ENCODE data around the gene VPS41. TPM values are rescaled to one million over a fixed set of nuclear protein-coding genes. Genes with fewer than 3 reads are reported as not detected.

Gene VPS41
- total RNA-seq, 2 experiments from 2014 or later: 46.3 to 57.1 TPM

DNA sequence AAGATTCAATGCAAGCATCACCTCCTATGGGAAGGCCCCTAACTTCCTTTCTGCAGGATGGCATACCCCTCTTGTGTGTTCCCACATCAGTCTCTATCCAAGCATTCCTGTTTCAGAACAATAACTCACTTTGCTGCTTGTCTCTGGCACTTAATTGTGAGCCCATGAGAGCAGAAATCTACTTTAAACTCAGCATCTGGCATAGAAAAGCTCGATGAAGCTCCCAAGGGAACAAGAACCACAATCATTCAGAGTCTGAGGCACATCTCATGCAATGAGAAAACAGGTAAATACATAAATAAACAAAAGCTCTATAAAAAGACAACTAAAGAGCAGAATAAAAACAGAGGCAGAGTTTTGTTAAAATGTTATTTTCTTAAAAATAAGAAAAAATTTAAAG is 66.2 kb downstream of the VPS41 start:
- Mint-ChIP-seq H3K27me3 (ENCODE audit: low read depth) (no peaks in the 10 kb centered on the region), H3K4me1 (ENCODE audit: low read depth) (no peaks in the 10 kb centered on the region), H3K9me3 (ENCODE audit: insufficient read depth) (no peaks in the 10 kb centered on the region), H3K27ac (no peak overlapping the region), H3K4me3 (no peak overlapping the region), H3K36me3 (ENCODE audit: low read depth) (no peaks in the 10 kb centered on the region)
- ChIA-PET CTCF (no interaction called here), POLR2A (no interaction called here)
- no peak for ATAC-seq
- DNase-seq: no peak

DNA sequence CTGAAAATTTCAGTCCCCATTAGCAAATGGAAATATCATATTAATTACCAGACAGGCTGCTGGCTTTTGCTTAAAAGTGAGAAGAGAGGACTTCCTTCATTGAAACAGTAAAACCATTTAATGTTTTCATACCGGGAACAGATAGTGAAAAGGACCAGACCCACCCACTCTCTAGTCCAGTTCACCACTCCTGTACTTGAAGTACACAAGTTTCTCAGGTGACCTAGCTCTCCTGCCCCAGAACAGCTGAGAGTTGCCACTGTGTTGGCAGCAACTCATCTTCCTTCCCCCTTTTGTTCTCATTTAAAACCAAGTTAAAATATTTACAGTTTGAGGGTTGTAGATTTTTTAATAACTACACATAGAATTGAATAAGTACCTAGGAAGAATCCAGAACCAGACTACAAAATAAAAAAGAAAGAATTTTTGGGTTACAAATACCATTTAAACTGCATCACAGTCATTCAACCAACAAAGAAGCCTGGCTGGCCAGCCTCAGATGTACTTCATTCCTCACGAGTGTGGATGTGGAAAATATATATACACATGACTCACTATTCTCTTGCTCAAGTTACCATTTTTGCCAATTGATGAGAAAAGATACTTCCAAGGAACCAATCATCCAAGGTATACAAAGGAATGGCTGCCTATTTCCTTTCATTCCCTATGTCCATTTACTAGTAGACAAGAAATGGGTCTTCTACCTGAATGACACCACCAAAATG is 68.1 kb downstream of the VPS41 start:
- no peaks in the 10 kb centered on the region for H3K27me3 Mint-ChIP-seq (ENCODE audit: low read depth)
- DNase-seq: no peak
- H3K27ac Mint-ChIP-seq: no peak overlapping the region
- no peaks in the 10 kb centered on the region for H3K9me3 Mint-ChIP-seq (ENCODE audit: insufficient read depth)
- H3K4me1 Mint-ChIP-seq (ENCODE audit: low read depth): no peaks in the 10 kb centered on the region
- ATAC-seq: no peak
- CTCF ChIA-PET: no interaction called here
- POLR2A ChIA-PET: no interaction called here
- peaks cover 4% of the 10 kb centered on the region for H3K36me3 Mint-ChIP-seq (ENCODE audit: low read depth)
- no peak overlapping the region for H3K4me3 Mint-ChIP-seq

DNA sequence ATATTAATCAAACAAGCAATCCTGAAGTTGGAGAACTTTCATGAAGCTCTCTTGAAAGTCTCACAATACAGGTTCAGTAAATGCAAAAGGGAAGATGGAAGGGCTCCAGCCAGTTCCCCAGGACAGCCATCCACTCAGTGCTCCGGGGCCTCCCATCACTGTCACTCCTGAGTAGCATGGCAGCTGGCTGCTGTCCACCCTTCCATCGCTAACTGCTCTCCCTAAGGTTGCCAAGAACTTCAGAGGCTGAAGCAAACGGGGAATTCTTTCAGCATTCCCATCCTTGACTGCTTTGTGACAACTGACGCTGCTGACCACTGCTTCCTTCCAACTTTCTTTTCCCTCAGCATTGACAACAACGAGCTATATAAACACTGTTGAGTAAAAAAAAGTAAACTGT is 69.1 kb downstream of the VPS41 start:
- H3K27me3 Mint-ChIP-seq (ENCODE audit: low read depth): no peaks in the 10 kb centered on the region
- H3K4me3 Mint-ChIP-seq: no peak overlapping the region
- H3K27ac Mint-ChIP-seq: no peak overlapping the region
- ATAC-seq (no peak), DNase-seq (no peak)
- no peaks in the 10 kb centered on the region for H3K4me1 Mint-ChIP-seq (ENCODE audit: low read depth)
- POLR2A ChIA-PET: no interaction called here
- CTCF ChIA-PET: no interaction called here
- no peaks in the 10 kb centered on the region for H3K9me3 Mint-ChIP-seq (ENCODE audit: insufficient read depth)
- peaks cover 4% of the 10 kb centered on the region for H3K36me3 Mint-ChIP-seq (ENCODE audit: low read depth)

DNA sequence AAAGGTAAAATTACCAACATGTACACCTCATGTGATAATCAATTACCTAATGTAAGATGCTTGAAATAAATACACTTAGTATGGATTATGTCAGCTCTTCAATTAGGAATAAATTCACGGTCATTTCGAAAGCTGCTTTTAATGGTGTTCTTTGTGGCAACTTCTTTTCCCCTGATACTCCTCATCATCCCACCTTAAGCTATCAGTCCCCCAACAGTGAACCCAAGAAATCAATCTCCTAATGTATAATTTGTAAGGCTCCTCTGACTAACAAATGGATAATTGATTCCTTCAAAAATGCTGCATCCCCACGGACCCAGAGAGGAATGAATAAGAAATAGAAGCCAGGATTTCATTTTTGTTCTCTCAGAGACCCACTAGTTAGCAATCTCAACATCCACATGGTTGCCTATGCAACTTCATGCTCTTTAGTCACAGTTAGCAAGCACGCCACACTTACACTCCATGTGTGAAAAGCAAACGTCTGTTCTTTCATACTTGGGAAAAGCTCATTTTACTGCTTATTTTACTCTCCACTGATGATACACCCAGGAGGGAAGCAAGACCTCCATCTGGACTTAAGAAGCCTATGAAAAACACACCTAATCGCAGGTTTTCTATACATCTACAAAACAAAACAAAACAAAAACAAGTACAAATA is 70.1 kb downstream of the VPS41 start:
- ATAC-seq: no peak
- ChIA-PET POLR2A (no interaction called here), CTCF (no interaction called here)

DNA sequence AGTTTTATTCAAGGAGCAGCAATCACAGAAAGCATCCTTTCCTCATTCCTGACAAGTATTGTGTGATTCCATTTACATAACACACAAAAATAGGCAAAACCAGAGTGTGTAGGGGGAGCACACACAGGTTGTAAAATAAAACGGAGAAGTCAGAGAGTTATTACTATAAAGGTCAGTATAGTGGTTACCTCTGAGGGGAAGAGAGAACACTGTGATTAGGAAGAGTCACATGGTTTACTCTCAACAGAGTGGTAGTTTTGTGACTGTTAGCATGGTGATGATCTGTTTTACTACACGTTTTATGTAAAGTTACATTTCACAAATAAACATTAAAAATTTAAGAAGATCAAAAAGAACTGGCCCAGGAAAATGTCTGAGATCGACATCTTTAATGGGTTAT is 74.6 kb downstream of the VPS41 start:
- no peak overlapping the region for H3K4me3 Mint-ChIP-seq
- ChIA-PET POLR2A (no interaction called here), CTCF (no interaction called here)
- peaks cover 4% of the 10 kb centered on the region for H3K36me3 Mint-ChIP-seq (ENCODE audit: low read depth)
- no peaks in the 10 kb centered on the region for H3K4me1 Mint-ChIP-seq (ENCODE audit: low read depth)
- no peaks in the 10 kb centered on the region for H3K9me3 Mint-ChIP-seq (ENCODE audit: insufficient read depth)
- no peak overlapping the region for H3K27ac Mint-ChIP-seq
- H3K27me3 Mint-ChIP-seq (ENCODE audit: low read depth): no peaks in the 10 kb centered on the region
- no peak for DNase-seq
- ATAC-seq: no peak

More for the DNA sequence above, 70.1 kb downstream of the VPS41 start:
- Mint-ChIP-seq H3K36me3 (ENCODE audit: low read depth) (peaks cover 4% of the 10 kb centered on the region), H3K9me3 (ENCODE audit: insufficient read depth) (no peaks in the 10 kb centered on the region), H3K4me1 (ENCODE audit: low read depth) (no peaks in the 10 kb centered on the region), H3K4me3 (no peak overlapping the region), H3K27me3 (ENCODE audit: low read depth) (no peaks in the 10 kb centered on the region), H3K27ac (no peak overlapping the region)
- no peak for DNase-seq

DNA sequence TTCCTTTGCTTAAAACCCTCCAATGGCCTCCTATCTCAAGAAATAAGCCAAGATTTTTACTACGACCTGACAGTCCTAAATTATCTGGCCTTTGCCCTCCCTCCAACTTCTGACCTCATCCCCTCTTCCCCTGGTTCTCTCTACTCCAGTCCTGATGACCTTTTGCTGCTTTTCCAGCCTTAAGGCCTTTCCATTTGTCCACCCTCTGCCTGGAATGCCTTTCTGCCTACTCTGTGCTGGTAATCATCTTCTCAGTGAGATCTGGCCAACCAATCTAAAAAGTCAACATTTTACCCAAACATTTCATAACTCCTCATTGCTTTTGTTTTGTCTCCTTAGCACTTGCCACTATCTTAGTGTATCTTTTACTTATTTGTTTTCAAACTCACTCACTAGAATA is 75.7 kb downstream of the VPS41 start:
- CTCF ChIA-PET: no interaction called here
- ATAC-seq: no peak
- no peaks in the 10 kb centered on the region for H3K27me3 Mint-ChIP-seq (ENCODE audit: low read depth)
- no peak overlapping the region for H3K4me3 Mint-ChIP-seq
- H3K4me1 Mint-ChIP-seq (ENCODE audit: low read depth): no peaks in the 10 kb centered on the region
- H3K9me3 Mint-ChIP-seq (ENCODE audit: insufficient read depth): no peaks in the 10 kb centered on the region
- POLR2A ChIA-PET: no interaction called here
- H3K27ac Mint-ChIP-seq: no peak overlapping the region
- H3K36me3 Mint-ChIP-seq (ENCODE audit: low read depth): peaks cover 4% of the 10 kb centered on the region
- DNase-seq: no peak

DNA sequence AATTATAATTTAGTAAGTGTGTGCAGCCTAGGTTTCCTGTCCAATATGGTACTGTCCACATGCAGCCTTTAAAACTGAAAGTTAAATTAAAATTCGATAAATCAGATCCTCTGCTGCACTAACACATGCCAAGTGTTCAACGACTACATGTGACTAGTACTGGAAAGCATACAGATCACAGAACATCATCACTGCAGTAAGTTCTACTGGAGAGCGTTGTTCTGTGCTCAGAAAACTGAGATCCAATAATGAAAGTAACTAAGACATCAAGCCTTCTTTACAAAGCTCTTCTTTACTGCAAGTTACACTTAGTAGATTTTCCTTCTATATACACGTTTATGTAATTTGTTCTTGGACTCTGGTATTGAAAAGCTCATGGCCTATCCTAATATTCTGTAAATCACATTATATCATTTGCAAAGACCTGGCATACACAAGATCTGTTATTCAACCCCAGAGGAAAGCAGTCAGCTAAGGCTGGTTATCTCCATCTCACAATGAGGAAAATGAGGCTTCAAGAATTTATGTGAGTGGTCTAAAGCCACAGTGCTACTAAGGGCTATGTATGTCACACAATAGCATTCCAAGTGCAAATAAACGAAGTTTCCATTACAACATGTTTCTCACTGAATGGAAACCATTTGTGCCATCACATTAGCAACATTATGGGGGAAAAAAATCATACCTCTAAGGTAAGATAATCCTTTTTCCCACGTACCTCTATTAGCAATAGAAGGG is 77.6 kb downstream of the VPS41 start:
- Mint-ChIP-seq H3K36me3 (ENCODE audit: low read depth) (no peaks in the 10 kb centered on the region), H3K4me3 (no peak overlapping the region), H3K27ac (no peak overlapping the region), H3K27me3 (ENCODE audit: low read depth) (no peaks in the 10 kb centered on the region), H3K4me1 (ENCODE audit: low read depth) (no peaks in the 10 kb centered on the region), H3K9me3 (ENCODE audit: insufficient read depth) (no peaks in the 10 kb centered on the region)
- ChIA-PET POLR2A (no interaction called here), CTCF (no interaction called here)
- ATAC-seq (no peak), DNase-seq (no peak)

DNA sequence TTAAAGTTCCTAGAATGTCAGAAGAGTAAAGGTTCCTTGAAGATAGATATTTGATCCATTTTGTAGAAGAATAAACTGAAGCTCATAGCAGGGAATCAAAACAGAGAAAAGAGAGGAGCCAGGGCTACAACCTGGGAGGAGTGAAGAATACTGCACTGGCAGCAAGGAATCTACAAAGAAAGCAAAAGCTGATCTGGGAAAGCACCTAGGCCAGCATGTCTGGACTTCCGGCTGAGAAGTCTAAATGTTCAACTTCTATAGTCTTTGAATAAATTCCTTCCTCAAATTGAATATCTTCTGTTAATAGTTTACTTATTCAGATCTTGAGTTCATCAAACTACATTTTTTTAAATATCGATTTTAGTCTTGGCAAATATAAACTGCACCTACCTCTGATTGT is 78.2 kb downstream of the VPS41 start:
- ChIA-PET POLR2A (no interaction called here), CTCF (interaction anchor here (0.8 kb wide), 1 partner anchor 21 kb away, joined by 3 read pairs; no protein-coding TSS in a partner anchor)
- Mint-ChIP-seq H3K27ac (no peak overlapping the region), H3K4me3 (no peak overlapping the region), H3K36me3 (ENCODE audit: low read depth) (no peaks in the 10 kb centered on the region), H3K9me3 (ENCODE audit: insufficient read depth) (no peaks in the 10 kb centered on the region), H3K4me1 (ENCODE audit: low read depth) (no peaks in the 10 kb centered on the region), H3K27me3 (ENCODE audit: low read depth) (no peaks in the 10 kb centered on the region)
- ATAC-seq: no peak
- no peak for DNase-seq

DNA sequence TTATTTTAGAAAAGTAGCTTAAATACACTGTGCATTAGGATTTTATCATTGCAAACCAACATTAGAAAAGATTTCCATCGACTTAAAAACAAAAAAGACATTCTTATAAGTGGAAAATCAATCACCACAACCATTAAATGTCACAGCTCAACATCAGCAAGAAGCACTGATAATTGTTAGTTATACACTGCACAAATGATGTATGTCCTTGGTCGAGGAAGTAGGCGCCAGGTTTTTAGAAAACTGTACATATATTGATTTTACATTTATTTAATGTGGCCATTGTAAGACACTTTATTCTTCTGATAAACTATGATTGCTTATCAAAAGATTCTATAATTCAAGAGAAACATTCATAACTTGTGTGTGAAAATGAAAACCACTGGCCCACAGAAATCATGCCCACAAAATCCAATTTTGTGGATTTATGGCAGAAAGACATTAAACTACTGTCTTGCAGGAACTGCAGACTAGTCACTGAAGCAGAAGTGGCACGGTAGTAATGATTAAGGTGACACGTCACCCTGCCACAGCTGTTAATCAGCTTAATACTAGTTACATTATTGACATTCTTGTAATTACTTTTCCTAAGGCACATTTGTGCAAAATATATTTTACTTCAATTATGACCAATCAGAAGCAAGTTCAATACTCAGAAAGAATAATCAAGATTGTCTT is 79.4 kb downstream of the VPS41 start:
- H3K27ac Mint-ChIP-seq: no peak overlapping the region
- no peaks in the 10 kb centered on the region for H3K27me3 Mint-ChIP-seq (ENCODE audit: low read depth)
- no peaks in the 10 kb centered on the region for H3K4me1 Mint-ChIP-seq (ENCODE audit: low read depth)
- CTCF ChIA-PET: interaction anchor here (0.8 kb wide), 1 partner anchor 22 kb away, joined by 3 read pairs; no protein-coding TSS in a partner anchor
- no peak overlapping the region for H3K4me3 Mint-ChIP-seq
- H3K9me3 Mint-ChIP-seq (ENCODE audit: insufficient read depth): no peaks in the 10 kb centered on the region
- POLR2A ChIA-PET: no interaction called here
- DNase-seq (no peak), ATAC-seq (no peak)
- no peaks in the 10 kb centered on the region for H3K36me3 Mint-ChIP-seq (ENCODE audit: low read depth)

DNA sequence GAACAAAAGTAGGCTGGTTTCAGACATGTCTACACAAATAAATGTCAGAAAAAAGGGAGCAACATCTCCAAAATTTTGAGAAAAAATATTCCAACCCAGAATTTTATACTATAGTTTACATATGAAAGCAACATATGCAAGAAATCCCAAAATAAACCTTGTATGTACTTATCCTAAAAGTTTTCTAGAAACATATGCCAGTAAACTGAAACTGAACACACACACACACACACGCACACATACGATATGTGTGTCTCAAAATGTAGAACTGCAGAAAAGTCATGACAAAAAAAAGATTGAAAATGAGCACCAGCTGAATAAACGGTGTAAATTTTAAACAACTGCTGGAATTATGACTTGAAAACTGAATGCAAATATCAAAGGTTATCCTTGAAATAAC is 81.0 kb downstream of the VPS41 start:
- H3K4me1 Mint-ChIP-seq (ENCODE audit: low read depth): no peaks in the 10 kb centered on the region
- H3K27ac Mint-ChIP-seq: no peak overlapping the region
- no peaks in the 10 kb centered on the region for H3K27me3 Mint-ChIP-seq (ENCODE audit: low read depth)

DNA sequence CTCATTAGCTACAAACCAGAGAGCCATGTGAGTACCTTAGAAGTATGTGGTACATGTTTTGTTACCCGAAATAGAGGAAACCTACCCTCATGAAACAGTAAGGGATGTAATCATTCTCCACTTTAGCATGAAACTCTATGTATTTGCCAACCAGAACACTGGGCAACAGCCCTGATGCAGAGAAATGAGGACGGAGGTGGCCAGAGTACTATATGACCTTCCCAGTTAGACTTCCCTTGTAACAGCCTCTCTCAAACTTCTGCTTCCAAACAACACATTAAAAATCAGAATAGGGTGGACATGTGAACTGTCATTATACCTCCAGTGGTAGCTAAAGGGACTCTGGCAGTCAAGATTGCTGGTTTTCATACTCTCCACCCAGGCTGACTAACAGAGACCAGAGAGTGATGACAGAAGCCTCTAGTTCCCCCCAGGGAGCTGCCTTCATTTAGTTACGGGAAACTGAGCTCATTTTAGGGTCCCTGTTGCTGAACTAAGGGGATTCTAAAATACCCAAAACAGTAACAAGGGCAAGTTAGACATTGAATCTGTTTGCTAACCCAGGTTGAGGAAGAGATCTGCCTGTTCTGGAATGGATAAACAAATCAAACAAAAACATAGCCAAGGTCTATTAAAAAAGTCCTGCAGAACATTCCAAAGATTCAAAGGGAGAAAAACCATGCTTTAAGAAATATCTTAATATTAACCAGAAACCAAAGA is 83.1 kb downstream of the VPS41 start:
- peaks cover 3% of the 10 kb centered on the region for H3K36me3 Mint-ChIP-seq (ENCODE audit: low read depth)
- POLR2A ChIA-PET: no interaction called here
- no peaks in the 10 kb centered on the region for H3K9me3 Mint-ChIP-seq (ENCODE audit: insufficient read depth)
- H3K4me1 Mint-ChIP-seq (ENCODE audit: low read depth): no peaks in the 10 kb centered on the region
- no peak overlapping the region for H3K27ac Mint-ChIP-seq
- H3K27me3 Mint-ChIP-seq (ENCODE audit: low read depth): no peaks in the 10 kb centered on the region
- no peak overlapping the region for H3K4me3 Mint-ChIP-seq
- ATAC-seq: no peak
- CTCF ChIA-PET: interaction anchor here (1.7 kb wide), 1 partner anchor 23 kb away, joined by 4 read pairs; no protein-coding TSS in a partner anchor
- DNase-seq: no peak

More for the DNA sequence above, 81.0 kb downstream of the VPS41 start:
- no peak for DNase-seq
- CTCF ChIA-PET: no interaction called here
- Mint-ChIP-seq H3K9me3 (ENCODE audit: insufficient read depth) (no peaks in the 10 kb centered on the region), H3K36me3 (ENCODE audit: low read depth) (peaks cover 3% of the 10 kb centered on the region), H3K4me3 (no peak overlapping the region)
- POLR2A ChIA-PET: interaction anchor here (0.6 kb wide), 1 partner anchor 250 kb away, joined by 5 read pairs; no protein-coding TSS in a partner anchor
- no peak for ATAC-seq
